Transverse colon (tissue), 4 donors: ENCODE results near the gene FCGR2B. TPM values are rescaled to one million over a fixed set of nuclear protein-coding genes. Genes with fewer than 3 reads are reported as not detected.
"Not testable (repeated sequence)": the region's sequence is repeated elsewhere in the genome, so short reads cannot be mapped to it uniquely, and the experiment has no call there.

ENCODE experiments used
- DNase-seq: peaks from one replicate; pipeline ENCODE4 v3.0.0-alpha.2; 2019
- H3K27ac ChIP-seq, 4 donors: fragments of 200-600 bp; sonication (generic); 2 replicates each; pipeline ENCODE4 v1.5.1; 2016 to 2018; ENCODE audit warnings: inconsistent platforms in 4 of 4
- H3K27me3 ChIP-seq: fragments of 200-600 bp; sonication (generic); 2 replicates; pipeline ENCODE4 v1.5.1; 2017; ENCODE audit warnings: inconsistent platforms
- H3K36me3 ChIP-seq, 4 donors: fragments of 200-600 bp; sonication (generic); 2 replicates each; pipeline ENCODE4 v1.5.1; 2017 to 2019; ENCODE audit warnings: inconsistent platforms in 4 of 4
- H3K4me1 ChIP-seq, 4 donors: fragments of 200-600 bp; sonication (generic); 2 replicates each; pipeline ENCODE4 v1.5.1; 2017 to 2020; ENCODE audit warnings: inconsistent platforms in 4 of 4
- H3K4me3 ChIP-seq, 4 donors: fragments of 200-600 bp; sonication (generic); 1 replicate in 1 of 4; 2 replicates in 3 of 4; pipeline versions ENCODE4 v1.5.1 to v1.6.1; 2017 to 2019; ENCODE audit warnings: inconsistent platforms in 4 of 4
- H3K9me3 ChIP-seq, 2 donors: fragments of 200-600 bp; sonication (generic); 2 replicates each; pipeline ENCODE4 v1.5.1; 2017 to 2019; ENCODE audit warnings: inconsistent platforms in 2 of 2
- WGBS, 2 donors: methylation state at CpG; one replicate each; pipeline ENCODE4 v1.1.5; 2018; ENCODE audit warnings: low coverage in 1 of 2; 5-methylcytosine and 5-hydroxymethylcytosine counted together
- in situ Hi-C, 4 donors: fragments of 200-750 bp; cut with MboI; loops; one replicate each; pipeline versions ENCODE4 v1.15.0 to v1.15.1; 2017; ENCODE audit warnings: low sequenced_read_pairs in 3 of 4, low pct_ligation_motif_present in 1 of 4, low pct_unique_long_range_greater_than_20kb in 1 of 4
- intact Hi-C: fragments of 100-400 bp; cut with DNase I; formaldehyde crosslinking; loops from one replicate; pipeline ENCODE4 v1.15.1; 2023; ENCODE audit warnings: low total_unique reads
- total RNA-seq, 4 donors: library from RNA; depleted of rRNA; stranded (reverse); fragments of >200 nt; gene quantifications; one replicate each; pipeline ENCODE4 v1.1.0, GENCODE V29; 2016
- TF ChIP-seq, protein P1 (sequence below), 5 experiments: fragments of 200-600 bp in 3 of 5; fragments of 450-650 bp in 2 of 5; sonication (generic) in 3 of 5; IDR thresholded peaks; 1 replicate in 2 of 5; 2 replicates in 3 of 5; pipeline ENCODE4 v1.5.1; 2016 to 2017; ENCODE audit warnings: antibody characterized with exemption in 5 of 5, inconsistent platforms in 3 of 5, mild to moderate bottlenecking in 2 of 5, moderate library complexity in 1 of 5

Gene FCGR2B
- total RNA-seq, 4 donors from 2014 or later = 12.4 to 17.6 (median 12.7) TPM; not detected in 1

DNA sequence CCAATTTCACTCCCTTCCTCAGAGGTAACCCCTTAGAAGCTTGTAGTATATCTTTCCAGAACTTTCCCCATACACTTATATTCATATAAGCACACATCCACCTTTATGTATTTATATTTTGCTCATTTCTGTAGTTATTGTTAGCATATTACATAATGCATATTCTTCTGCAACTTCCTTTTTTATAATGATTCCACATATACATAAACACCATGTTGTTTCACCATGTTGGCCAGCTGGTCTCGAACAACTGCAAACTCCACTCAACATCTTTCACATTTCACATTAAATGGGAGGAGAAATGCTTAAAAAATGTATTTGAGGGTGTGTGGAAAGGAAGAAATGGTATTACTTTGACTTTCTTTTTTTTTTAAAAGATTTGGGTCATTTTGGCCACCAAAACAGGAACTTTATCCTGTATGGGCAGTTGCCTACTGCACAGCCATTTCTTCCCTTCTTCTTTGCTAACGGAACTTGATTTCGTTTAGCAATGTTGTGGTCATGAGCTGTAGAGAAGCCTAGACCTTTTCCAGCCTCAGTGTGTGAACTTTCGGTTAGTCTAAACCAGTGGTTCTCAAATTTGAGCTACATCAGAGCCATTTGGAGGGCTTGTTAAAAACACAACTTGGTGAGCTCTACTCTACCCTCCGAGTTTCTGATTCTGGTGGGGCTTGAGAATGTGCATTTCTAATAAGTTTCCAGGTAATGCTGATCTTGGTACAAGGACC, 19.3 kb upstream of the FCGR2B start:
- not testable (repeated sequence) for H3K27ac ChIP-seq
- in situ Hi-C loops = loop anchor here in 3 of 4 donors (25.0 kb wide), 1 partner anchor 94 kb away; the partner anchor contains the start of gene DUSP12 (in 3 of the 3)

DNA sequence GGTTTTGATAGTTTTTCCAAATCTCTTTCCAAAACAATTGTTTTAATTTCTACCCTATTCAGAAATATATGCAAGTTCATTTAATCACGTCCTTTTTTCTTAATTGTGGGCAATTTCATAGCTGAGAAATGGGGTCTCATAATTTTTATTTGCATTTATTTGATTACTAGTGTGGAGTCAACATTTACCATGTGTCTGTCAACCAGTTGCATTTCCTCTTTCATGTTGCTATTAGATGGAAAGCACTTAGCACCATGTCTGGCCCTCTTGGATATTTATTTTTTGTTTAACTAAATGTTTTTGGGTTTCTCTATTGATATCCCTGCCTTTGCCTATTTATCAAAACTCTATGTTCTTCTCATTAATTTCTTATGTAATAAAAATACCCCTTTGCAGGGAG, 18.1 kb upstream of the FCGR2B start:
- H3K4me1 ChIP-seq, H3K4me3 ChIP-seq, DNase-seq, H3K36me3 ChIP-seq, intact Hi-C loops, H3K27ac ChIP-seq, H3K9me3 ChIP-seq: not testable (repeated sequence)
- in situ Hi-C loops = loop anchor here in 3 of 4 donors (25.0 kb wide), 1 partner anchor 92 kb away; the partner anchor contains the start of gene DUSP12 (in 3 of the 3)
- peaks cover 11% of the 10 kb centered on the region for H3K27me3 ChIP-seq
- whole genome bisulfite sequencing, 2 donors = 48% methylated on average over 1 of the region's 1 CpG; no CpG with 5 or more reads in 1 of the 2 donors

More for the DNA sequence above, 19.3 kb upstream of the FCGR2B start:
- DNase-seq, H3K9me3 ChIP-seq, H3K4me1 ChIP-seq, intact Hi-C loops, H3K27me3 ChIP-seq, H3K36me3 ChIP-seq, H3K4me3 ChIP-seq: not testable (repeated sequence)
- WGBS, 2 donors = 62% methylated on average over 4 of the region's 5 CpGs; no CpG with 5 or more reads in 1 of the 2 donors

DNA sequence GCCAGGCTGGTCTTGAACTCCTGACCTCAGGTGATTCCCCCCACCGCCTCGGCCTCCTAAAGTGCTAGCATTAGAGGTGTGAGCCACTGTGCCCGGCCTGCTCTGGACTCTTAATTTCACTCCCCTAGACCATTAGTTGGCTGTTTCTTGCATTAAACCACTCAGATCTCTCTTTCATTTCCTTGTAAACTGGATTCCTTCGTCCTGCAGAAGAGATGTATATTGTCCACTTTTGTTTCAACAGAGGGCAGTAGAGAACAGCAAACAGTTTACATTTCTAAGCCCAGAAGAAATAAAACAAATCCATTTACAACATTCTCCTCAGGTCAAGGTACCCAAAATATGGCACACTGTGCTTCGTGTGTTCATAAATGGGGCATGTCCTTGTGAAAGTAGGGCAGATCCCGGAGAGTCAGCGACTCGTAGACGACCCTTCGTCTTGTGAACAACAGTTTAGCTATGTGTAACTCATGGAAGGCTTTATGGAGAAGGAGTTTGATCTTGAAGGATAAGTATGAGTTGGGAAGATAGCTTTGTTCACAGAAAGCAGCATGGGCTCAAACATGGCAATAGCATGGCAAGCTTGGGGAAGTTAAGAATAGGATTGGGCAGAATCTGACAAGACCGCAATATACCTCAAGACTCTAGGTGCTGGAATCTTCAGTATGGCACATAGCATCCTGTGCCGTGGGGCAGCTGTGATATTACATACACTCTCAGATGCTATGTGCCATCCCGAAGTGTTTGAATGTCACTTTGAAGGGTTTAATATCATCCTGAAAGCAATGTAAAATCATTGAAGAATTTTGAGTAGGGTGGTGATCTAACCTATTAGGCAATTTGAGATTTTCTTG, 15.2 kb upstream of the FCGR2B start:
- H3K9me3 ChIP-seq, H3K27ac ChIP-seq, DNase-seq, H3K4me1 ChIP-seq, H3K36me3 ChIP-seq, H3K4me3 ChIP-seq, intact Hi-C loops: not testable (repeated sequence)
- H3K27me3 ChIP-seq = peaks cover 11% of the 10 kb centered on the region
- TF ChIP-seq, protein P1, sequence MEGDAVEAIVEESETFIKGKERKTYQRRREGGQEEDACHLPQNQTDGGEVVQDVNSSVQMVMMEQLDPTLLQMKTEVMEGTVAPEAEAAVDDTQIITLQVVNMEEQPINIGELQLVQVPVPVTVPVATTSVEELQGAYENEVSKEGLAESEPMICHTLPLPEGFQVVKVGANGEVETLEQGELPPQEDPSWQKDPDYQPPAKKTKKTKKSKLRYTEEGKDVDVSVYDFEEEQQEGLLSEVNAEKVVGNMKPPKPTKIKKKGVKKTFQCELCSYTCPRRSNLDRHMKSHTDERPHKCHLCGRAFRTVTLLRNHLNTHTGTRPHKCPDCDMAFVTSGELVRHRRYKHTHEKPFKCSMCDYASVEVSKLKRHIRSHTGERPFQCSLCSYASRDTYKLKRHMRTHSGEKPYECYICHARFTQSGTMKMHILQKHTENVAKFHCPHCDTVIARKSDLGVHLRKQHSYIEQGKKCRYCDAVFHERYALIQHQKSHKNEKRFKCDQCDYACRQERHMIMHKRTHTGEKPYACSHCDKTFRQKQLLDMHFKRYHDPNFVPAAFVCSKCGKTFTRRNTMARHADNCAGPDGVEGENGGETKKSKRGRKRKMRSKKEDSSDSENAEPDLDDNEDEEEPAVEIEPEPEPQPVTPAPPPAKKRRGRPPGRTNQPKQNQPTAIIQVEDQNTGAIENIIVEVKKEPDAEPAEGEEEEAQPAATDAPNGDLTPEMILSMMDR (IDR thresholded peaks at IDR 0.05) = peak in 4 of 5 experiments; percentile 15 to 30 (median 26)
- in situ Hi-C loops = loop anchor here in 3 of 4 donors (25.0 kb wide), 1 partner anchor 90 kb away; the partner anchor contains the start of gene DUSP12 (in 3 of the 3)
- 39% methylated on average over 12 of the region's 13 CpGs; no CpG with 5 or more reads in 1 of the 2 donors for WGBS, 2 donors

DNA sequence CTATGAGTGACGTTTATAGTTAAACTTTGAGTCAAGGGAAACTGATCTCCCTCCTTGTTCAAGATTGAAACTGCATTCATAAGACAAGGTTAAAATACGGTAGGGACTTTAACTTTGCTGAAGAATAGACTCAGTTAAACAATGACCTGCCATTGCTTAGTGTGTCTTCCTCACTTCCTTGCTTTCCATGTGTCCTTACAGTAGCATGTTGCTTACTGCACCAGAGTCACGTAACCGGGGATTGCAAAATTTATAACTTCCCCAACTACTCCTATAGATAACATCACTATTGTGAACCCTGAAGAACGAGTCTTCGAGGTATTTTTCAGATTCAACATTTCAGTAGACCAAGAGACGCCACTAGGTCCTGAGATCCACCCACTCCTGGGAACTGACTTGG, 9.4 kb upstream of the FCGR2B start:
- H3K4me3 ChIP-seq, H3K9me3 ChIP-seq, H3K4me1 ChIP-seq, in situ Hi-C loops, H3K27ac ChIP-seq, DNase-seq, H3K36me3 ChIP-seq, intact Hi-C loops, H3K27me3 ChIP-seq: not testable (repeated sequence)
- 62% methylated on average over 2 of the region's 7 CpGs; no CpG with 5 or more reads in 1 of the 2 donors for WGBS, 2 donors

DNA sequence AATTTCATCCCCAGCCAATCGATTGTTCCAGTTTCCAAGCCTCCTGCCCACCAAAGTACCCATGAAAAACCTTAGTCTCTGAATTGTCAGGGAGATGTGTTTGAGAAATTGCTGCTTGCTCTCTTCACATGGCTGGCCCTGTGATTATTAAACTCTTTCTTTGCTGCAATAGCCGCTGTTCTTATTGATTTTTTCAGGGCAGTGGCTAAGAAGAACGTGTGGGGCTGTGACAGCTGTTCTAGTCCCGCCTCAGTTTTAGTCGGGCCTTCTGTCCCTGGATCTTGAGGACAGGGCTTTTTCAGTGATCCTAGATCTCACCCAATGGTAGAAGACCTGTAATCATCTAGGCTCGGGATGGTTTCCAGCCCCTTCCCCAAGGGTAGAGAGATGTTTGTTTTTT, 9.0 kb upstream of the FCGR2B start:
- H3K36me3 ChIP-seq, H3K9me3 ChIP-seq, H3K27me3 ChIP-seq, H3K4me1 ChIP-seq, in situ Hi-C loops, DNase-seq, H3K27ac ChIP-seq, intact Hi-C loops, H3K4me3 ChIP-seq: not testable (repeated sequence)
- 41% methylated on average over 5 of the region's 6 CpGs; no CpG with 5 or more reads in 1 of the 2 donors for WGBS, 2 donors

DNA sequence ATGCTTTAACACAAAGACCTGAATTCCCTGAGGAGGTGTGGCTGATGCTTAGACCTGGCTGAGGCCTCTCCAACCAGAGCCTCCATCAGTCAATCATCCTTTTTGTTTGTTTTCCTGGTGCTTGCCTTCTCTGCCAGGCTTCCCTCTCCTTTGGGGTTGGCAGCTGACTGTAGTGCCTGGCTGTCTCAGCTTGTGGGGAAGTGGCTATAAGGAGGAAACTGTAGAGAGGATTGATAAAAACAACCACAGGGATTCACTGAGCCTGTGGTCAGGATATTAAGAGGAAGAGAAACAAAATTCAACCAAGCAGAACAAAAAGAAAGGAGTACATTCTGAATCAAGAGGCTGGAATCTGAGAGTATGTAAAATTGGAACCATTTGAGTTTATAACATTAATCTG, 4.4 kb upstream of the FCGR2B start:
- H3K36me3 ChIP-seq, H3K4me1 ChIP-seq, in situ Hi-C loops, H3K27me3 ChIP-seq, DNase-seq, H3K4me3 ChIP-seq, H3K27ac ChIP-seq, intact Hi-C loops, H3K9me3 ChIP-seq: not testable (repeated sequence)

DNA sequence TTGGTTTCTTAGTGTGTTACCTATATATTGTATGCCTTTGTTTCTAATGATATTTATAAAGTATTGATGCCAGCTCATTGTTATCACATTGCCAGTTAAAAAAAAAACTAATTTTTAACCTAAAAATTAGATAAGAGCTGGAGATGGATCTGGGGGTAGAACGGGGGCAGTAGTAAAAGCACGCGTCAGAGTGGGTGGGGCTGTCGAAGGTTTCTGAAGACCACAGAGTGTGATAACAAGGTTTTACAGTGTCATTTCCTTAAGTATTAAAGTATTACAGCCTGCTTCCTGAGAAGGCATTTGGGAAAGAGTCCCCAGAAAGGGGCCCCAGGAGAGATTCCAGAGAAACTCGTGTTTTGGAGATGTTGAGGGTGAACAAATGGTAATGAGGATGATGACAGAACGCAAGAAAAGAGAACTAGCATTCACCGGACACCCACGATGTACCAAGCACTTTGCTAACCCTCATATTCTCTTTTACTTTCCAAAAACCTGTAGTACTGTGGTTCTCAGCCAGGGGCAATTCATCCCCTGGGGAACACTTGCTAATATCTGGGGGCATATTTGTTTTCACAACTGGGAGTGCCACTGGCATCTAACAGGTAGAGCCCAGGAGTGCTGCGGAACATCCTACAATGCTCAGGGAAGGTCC, 1.2 kb upstream of the FCGR2B start:
- H3K9me3 ChIP-seq, H3K4me1 ChIP-seq, DNase-seq, H3K4me3 ChIP-seq, H3K27ac ChIP-seq, H3K27me3 ChIP-seq, H3K36me3 ChIP-seq, intact Hi-C loops, in situ Hi-C loops: not testable (repeated sequence)
- WGBS, 2 donors = 100% methylated on average over 2 of the region's 9 CpGs; no CpG with 5 or more reads in 1 of the 2 donors

DNA sequence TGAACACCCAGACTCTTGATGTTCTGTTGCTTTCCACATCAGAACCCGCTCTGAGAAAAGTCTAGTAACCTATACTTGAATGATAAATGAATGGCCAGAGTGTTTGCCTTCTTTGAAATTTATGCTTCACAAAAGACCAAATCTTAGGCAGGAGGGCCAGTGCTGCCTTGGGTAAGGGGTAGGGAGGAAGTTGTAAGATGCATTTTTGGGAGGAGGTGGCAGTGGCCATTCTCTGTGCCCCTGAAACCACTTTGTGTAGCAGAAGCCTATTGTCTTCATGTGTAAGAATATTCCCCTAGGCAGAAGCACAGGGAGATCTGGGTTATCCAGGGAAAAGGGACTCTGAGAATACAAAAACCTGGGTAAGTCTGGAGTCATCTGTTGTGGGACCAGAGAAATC, 626 bp downstream of the FCGR2B start:
- H3K4me3 ChIP-seq, DNase-seq, in situ Hi-C loops, H3K27ac ChIP-seq, H3K36me3 ChIP-seq, H3K27me3 ChIP-seq, H3K9me3 ChIP-seq, intact Hi-C loops, H3K4me1 ChIP-seq: not testable (repeated sequence)
- no CpG with 5 or more reads among the region's 1 CpG for WGBS, 2 donors

DNA sequence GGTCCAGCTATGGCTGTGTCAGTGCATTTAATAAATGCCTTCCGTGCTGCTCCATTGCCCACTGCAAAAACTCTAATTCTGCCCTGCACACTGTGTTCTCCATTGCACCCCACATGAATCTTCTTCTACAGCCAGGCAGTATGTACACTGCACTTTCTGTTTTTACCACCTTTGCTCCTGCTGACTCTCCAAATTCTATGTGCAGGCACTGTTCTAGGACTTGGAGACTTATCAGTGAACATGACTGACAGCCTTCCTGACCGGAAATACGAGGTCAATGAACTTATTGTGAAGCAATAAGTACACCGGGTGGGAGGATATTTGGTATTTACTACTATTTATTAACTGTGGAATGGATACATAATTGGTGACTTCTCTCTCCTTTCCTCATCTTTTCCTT, 1.7 kb downstream of the FCGR2B start:
- H3K4me1 ChIP-seq, H3K36me3 ChIP-seq, H3K9me3 ChIP-seq, H3K27me3 ChIP-seq, H3K27ac ChIP-seq, in situ Hi-C loops, H3K4me3 ChIP-seq, DNase-seq, intact Hi-C loops: not testable (repeated sequence)
- WGBS, 2 donors = no CpG with 5 or more reads among the region's 4 CpGs
